ENCODE results near the gene AMZ2.
"Not testable (repeated sequence)": the region's sequence is repeated elsewhere in the genome, so short reads cannot be mapped to it uniquely, and the experiment has no call there.

Gene AMZ2

DNA sequence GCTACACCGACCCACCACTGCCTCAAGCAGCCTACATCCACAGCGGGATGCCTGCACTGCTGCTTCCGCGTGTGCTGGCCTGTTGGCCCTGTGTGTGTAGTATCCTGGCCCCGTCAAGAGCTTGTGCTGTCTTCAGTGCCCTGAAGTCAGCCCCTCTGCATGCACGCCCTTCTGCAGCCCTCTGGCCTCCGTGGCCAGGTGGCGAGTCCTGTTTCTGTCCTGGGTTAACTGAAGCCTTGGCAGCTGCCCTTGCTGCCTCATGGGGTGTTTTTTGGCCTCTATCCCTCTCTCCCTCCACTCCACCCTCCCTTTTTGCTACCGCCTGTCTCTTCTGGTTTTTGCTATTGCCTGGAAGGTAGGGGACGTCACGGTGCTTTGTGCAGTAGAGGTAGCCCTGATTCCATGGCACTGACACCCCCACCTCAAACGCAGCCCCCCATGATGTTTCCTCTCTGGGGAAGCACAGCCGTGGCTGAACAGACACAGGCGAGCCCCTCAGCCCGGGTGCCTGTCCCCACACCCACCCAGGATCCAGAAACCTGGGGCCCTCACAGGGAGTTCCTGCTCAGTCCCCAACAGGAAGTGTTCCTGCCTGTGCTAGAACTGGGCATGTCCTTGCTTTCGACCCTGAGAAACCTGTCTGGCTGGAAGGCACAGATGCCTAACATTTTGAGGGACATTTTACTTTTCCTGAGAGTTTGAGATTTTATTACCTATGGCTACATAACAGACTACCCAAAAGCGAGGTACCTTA lies 18.8 kb upstream of the AMZ2 start:
- H3K4me3 ChIP-seq: no peak overlapping the region
- H3K36me3 ChIP-seq: no peaks in the 10 kb centered on the region
- no peak for DNase-seq
- no peaks in the 10 kb centered on the region for H3K9me3 ChIP-seq
- intact Hi-C loops (cut with DNase I; ENCODE audit: low total_unique reads): no loop called here
- TF ChIP-seq, protein P1, sequence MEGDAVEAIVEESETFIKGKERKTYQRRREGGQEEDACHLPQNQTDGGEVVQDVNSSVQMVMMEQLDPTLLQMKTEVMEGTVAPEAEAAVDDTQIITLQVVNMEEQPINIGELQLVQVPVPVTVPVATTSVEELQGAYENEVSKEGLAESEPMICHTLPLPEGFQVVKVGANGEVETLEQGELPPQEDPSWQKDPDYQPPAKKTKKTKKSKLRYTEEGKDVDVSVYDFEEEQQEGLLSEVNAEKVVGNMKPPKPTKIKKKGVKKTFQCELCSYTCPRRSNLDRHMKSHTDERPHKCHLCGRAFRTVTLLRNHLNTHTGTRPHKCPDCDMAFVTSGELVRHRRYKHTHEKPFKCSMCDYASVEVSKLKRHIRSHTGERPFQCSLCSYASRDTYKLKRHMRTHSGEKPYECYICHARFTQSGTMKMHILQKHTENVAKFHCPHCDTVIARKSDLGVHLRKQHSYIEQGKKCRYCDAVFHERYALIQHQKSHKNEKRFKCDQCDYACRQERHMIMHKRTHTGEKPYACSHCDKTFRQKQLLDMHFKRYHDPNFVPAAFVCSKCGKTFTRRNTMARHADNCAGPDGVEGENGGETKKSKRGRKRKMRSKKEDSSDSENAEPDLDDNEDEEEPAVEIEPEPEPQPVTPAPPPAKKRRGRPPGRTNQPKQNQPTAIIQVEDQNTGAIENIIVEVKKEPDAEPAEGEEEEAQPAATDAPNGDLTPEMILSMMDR (IDR thresholded peaks at IDR 0.05): no peak
- no peaks in the 10 kb centered on the region for H3K27me3 ChIP-seq
- H3K4me1 ChIP-seq: no peaks in the 10 kb centered on the region
- no peak overlapping the region for H3K27ac ChIP-seq

DNA sequence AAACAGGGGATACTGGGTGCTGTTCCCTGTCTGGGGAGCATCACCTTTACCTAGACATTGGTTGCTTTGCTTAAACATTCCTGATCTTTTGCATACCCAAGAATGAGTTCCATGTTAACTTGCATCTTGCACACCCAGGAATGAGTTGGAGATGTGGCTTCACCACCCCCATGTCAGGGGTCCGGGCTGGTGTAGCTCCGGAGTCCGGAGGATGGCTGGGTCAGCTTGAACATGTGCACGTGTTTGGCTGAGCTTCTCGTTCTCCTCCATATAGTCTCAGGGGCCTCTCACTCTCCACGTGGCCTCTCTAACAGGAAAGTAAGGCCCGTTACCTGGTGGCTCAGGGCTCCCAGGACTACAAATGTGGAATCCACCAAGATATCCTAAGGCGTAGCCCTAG lies 18.2 kb upstream of the AMZ2 start:
- H3K4me3 ChIP-seq: no peak overlapping the region
- intact Hi-C loops (cut with DNase I; ENCODE audit: low total_unique reads): no loop called here
- H3K27me3 ChIP-seq: no peaks in the 10 kb centered on the region
- TF ChIP-seq, protein P1 (IDR thresholded peaks at IDR 0.05): no peak
- H3K4me1 ChIP-seq: no peaks in the 10 kb centered on the region
- no peaks in the 10 kb centered on the region for H3K36me3 ChIP-seq
- no peak overlapping the region for H3K27ac ChIP-seq
- DNase-seq: no peak
- no peaks in the 10 kb centered on the region for H3K9me3 ChIP-seq

DNA sequence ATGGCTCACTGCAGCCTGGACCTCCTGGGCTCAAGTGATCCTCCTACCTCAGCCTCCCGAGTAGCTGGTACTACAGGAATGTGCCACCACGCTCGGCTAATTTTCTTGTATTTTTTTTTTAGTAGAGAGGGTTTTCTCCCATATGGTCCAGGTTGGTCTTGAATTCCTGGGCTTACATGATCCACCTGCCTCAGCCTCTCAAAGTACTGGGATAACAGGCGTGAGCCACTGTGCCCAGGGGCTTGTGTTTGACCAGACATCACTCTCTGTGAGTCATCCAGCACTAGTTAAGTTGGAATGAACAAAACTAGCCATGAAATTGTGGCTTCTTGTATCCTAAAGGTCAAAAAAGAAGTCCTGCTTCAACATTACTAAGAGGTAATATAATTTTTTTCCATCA lies 16.7 kb upstream of the AMZ2 start:
- H3K27me3 ChIP-seq; H3K9me3 ChIP-seq; intact Hi-C loops (cut with DNase I; ENCODE audit: low total_unique reads); H3K36me3 ChIP-seq; H3K4me3 ChIP-seq; H3K4me1 ChIP-seq; DNase-seq; H3K27ac ChIP-seq: not testable (repeated sequence)

DNA sequence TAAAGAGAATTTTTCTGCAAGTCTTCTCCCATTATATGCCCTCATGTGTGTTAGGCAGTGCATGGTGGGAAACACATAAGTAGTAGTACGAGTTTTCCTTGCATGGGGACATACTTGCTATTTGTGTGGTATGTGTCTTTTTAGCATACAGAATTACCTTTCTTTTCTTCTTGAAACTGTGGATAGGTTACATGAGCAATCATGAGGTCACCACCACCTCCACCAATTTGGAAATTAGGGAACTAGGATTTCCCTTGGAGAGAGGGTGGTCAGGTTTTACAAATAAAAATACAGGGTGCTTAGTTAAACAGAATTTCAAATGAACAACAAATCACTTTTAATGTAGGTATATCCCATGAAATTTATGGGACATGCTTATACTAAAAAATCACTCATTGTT lies 16.3 kb upstream of the AMZ2 start:
- Histone ChIP-seq H3K27ac (no peak overlapping the region), H3K36me3 (no peaks in the 10 kb centered on the region), H3K4me3 (no peak overlapping the region), H3K4me1 (no peaks in the 10 kb centered on the region), H3K27me3 (no peaks in the 10 kb centered on the region), H3K9me3 (no peaks in the 10 kb centered on the region)
- intact Hi-C loops (cut with DNase I; ENCODE audit: low total_unique reads): no loop called here
- TF ChIP-seq, protein P1 (IDR thresholded peaks at IDR 0.05): no peak
- DNase-seq: no peak

DNA sequence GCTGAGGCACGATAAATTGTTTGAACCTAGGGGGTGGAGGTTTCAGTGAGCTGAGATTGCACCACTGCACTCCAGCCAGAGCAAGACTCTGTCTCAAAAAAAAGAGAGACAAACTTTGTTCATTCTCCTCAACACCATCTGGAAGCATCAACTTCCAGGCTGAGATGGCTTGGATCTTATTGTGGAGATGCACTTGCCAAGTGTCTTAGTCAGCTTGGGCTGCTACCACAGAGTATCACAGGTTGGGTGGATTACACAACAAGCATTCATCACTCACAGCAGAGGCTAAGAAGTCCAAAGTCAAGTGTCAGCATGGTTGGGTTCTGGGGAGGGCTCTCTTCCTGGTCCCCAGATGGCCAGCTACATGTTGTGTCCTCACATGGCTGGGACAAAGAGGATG lies 15.1 kb upstream of the AMZ2 start:
- H3K27ac ChIP-seq; H3K36me3 ChIP-seq; H3K4me1 ChIP-seq; H3K4me3 ChIP-seq; H3K9me3 ChIP-seq; H3K27me3 ChIP-seq; intact Hi-C loops (cut with DNase I; ENCODE audit: low total_unique reads): not testable (repeated sequence)
- DNase-seq: peak in 1 of 2 donors; percentile 50

DNA sequence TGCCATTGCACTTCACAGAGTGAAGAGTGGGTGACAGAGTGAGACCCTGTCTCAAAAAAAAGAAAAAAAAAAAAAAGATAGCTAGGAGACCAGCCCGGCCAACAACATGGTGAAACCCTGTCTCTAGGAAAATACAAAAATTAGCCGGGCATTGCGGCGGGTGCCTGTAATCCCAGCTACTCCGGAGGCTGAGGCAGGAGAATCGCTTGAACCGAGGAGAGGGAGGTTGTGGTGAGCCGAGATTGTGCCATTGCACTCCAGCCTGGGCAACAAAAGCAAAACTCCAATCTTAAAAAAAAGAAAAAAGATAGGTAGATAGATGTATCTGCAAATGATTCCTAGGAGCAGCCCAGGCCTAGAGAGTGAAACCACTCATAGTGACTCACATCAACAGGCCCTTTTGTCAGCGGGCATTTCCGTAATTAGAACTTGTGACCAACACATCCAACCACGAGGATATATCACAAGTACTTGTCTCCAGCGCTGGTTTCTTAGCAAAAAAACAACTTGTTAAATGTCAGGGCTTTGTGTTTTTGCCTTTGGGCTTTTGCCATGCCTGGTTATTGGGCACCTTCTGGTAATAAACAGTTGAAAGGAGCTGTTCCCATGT lies 13.0 kb upstream of the AMZ2 start:
- H3K9me3 ChIP-seq; H3K36me3 ChIP-seq; H3K4me3 ChIP-seq; H3K27me3 ChIP-seq; H3K27ac ChIP-seq; DNase-seq; H3K4me1 ChIP-seq; intact Hi-C loops (cut with DNase I; ENCODE audit: low total_unique reads): not testable (repeated sequence)

DNA sequence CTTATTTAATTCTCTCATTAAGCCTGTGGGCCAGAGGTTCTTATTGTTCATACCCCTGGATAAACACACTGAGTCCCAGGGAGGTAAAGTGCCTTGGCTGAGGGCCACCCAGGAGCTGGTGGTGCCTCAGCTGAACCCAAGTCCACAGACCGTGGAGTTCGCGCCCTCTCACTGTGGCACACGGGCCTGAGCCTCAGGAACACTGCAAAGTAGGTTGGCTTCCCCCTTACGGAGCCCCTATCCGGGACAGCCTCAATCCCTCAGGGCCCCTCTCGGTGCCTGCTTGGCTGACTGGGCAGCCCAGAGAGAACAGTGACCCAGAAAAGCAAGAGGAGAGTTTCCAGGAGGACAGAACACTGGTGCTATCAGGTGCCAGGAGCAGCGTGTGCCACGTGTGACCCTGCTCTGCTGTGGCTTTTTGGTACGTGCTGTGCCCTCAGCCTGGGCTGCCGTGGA lies 12.5 kb upstream of the AMZ2 start:
- peak in 1 of 2 donors; percentile 63 for DNase-seq

DNA sequence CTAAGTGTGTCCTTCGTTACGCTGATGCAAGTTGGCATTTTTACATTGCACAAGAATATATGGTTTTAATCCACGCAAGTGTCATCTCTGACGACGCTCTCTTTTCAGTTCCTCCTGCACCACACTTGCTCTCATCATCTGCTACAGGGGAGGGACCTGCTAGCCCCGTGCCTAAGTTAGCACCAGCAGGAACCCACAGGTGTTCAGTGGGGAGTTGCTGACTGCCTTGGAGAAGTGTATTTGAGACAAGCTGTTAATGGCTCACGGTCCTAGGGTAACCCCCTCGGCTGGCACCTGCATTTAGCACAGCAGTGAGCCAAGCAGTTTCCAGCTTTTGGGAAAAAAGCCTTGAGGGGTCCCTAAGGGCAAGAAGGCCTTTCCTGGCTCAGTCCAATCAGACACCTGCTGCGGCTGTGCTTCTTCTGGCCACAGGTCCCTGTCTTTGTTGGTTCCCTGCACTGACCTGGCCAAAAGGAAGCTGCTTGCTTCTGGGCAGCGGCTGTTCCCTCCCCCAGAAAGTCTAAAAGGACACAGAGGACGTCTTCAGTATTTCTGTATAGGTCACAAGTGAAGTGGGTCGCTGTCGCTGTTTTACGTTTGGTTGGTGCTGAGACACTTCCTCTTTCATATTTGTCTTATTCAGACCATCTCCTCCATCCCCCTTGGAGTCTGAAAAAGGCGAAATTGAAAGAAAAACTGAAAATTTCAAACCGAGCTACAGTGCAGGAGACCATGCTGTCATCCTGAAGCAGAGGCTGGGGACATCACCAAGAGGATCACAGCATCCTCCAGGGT lies 10.3 kb upstream of the AMZ2 start:
- H3K9me3 ChIP-seq; H3K4me1 ChIP-seq; H3K4me3 ChIP-seq; H3K36me3 ChIP-seq; H3K27me3 ChIP-seq; H3K27ac ChIP-seq; intact Hi-C loops (cut with DNase I; ENCODE audit: low total_unique reads): not testable (repeated sequence)
- peak; percentile 55 to 70 for DNase-seq

More for the DNA sequence above, 12.5 kb upstream of the AMZ2 start:
- H3K27me3 ChIP-seq; H3K27ac ChIP-seq; H3K4me1 ChIP-seq; H3K9me3 ChIP-seq; intact Hi-C loops (cut with DNase I; ENCODE audit: low total_unique reads); H3K36me3 ChIP-seq; H3K4me3 ChIP-seq: not testable (repeated sequence)
